Measurements from ENCODE around the gene AANAT. TPM values are rescaled to one million over a fixed set of nuclear protein-coding genes. Genes with fewer than 3 reads are reported as not detected.
A peak's percentile ranks its signal among the peaks of the same experiment; 100 is the strongest.

The AANAT gene
- total RNA-seq, 6 experiments from 2014 or later: not detected

DNA sequence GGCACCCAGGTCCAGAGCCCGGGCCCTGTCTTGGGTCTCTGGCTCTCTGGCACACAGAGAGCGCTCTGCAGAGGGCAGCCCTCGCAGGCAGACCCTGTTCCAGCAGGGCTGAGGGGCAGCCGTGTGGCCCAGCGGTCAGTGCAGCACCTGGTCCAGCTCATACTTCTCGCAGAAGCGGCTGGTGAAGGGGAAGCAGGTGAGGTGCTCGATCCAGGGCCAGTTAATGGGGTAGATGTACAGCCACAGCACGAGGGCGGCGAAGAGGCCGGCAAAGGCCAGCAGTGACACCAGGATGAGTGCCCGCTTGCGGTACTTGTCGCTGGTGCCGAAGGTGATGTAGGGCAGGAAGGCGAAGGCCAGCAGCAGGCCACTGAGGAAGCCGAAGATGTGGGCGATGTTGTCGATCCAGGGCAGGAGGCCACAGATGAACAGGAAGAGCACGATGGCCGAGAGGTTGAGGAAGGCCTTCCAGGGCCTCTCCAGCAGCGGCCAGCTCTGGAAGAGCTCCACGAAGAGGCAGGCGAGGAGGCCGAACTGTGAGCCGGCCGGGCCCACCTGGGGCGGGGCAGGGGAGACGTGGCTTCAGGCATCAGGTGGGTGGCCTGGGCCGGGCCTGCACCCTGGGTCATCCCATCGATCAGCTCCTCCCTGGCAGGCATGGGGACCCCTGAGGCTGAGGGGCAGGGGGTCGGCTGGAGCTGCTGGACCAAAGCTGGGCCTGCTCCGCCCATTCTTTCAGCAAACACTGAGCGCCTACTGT is 4.3 kb downstream of the AANAT start:
- no peak for TF ChIP-seq CTCF (IDR thresholded peaks at IDR 0.05)
- no peak for TF ChIP-seq POLR2A (IDR thresholded peaks at IDR 0.05)
- DNase-seq (peak in 1 of 3 donors; percentile 44), ATAC-seq (no peak)
- Histone ChIP-seq H3K4me1 (no peaks in the 10 kb centered on the region), H3K4me3 (no peak overlapping the region), H3K9me3 (no peaks in the 10 kb centered on the region), H3K27me3 (no peaks in the 10 kb centered on the region), H3K36me3 (no peaks in the 10 kb centered on the region), H3K27ac (no peak overlapping the region)
- 100% methylated on average over 1 of the region's 35 CpGs for WGBS (ENCODE audit: insufficient coverage, low coverage, low lambda C conversion rate, missing lambda C conversion rate)
- intact Hi-C loops (cut with DNase I): no loop called here

DNA sequence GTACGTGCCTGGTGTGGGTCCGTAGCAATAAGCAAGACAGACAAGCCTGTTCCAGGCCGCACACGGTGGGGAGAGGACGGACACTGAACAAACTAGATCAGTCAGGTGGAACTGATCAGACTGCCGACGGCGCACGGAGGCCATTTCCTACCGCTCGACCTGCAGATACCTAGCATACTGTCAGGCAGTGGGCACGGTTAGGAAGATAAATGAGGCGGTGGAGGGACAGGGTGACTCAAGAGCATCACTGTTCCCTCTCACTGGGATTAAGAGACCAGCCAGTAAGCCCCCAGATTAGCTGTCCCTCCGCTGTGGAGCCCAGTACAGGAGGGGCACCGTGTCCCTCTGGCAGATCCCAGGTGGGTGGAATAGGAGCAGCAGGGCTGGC is 4.8 kb downstream of the AANAT start:
- H3K27ac ChIP-seq: no peak overlapping the region
- no peaks in the 10 kb centered on the region for H3K36me3 ChIP-seq
- intact Hi-C loops (cut with DNase I): no loop called here
- H3K4me1 ChIP-seq: no peaks in the 10 kb centered on the region
- 92% methylated on average over 13 of the region's 15 CpGs for WGBS (ENCODE audit: insufficient coverage, low coverage, low lambda C conversion rate, missing lambda C conversion rate)
- H3K9me3 ChIP-seq: no peaks in the 10 kb centered on the region
- no peak for ATAC-seq
- no peaks in the 10 kb centered on the region for H3K27me3 ChIP-seq
- no peak for DNase-seq
- H3K4me3 ChIP-seq: no peak overlapping the region
- TF ChIP-seq POLR2A (IDR thresholded peaks at IDR 0.05) (no peak), CTCF (IDR thresholded peaks at IDR 0.05) (no peak)

- Histone ChIP-seq H3K4me3 (no peak overlapping the region), H3K36me3 (no peaks in the 10 kb centered on the region), H3K9me3 (no peaks in the 10 kb centered on the region), H3K4me1 (no peaks in the 10 kb centered on the region), H3K27ac (no peak overlapping the region), H3K27me3 (no peaks in the 10 kb centered on the region)
- no peak for TF ChIP-seq CTCF (IDR thresholded peaks at IDR 0.05)
- no peak for TF ChIP-seq POLR2A (IDR thresholded peaks at IDR 0.05)
- DNase-seq (no peak), ATAC-seq (no peak)
- no CpG with 5 or more reads among the region's 11 CpGs for WGBS (ENCODE audit: insufficient coverage, low coverage, low lambda C conversion rate, missing lambda C conversion rate)
- intact Hi-C loops (cut with DNase I): no loop called here
Observed at GRCh38 chr17:76472726-76473125, 5.3 kb downstream of the AANAT start.

DNA sequence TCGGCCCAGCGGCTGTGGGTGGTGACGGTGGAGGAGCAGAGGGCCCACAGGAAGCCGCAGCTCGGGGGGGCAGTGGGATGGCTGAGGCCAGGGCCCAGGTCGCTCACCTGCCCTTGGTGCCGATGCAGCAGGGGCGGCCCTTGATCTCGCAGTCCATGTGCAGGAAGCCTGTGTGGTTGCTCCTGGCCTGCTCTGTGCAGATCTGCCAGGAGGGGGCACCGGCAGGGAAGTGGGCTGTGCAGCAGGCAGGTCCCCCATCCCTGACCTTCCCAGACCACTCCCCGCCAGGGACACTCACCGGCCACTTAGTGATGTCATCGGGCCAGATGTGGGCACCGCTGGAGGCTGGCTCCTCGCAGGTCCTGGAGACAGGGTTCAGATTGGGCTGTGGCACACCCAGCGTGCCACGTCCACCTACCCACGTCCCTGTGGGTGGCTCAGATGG is 6.2 kb downstream of the AANAT start:
- DNase-seq (peak in 1 of 3 donors; percentile 51), ATAC-seq (peak in 2 of 4 donors; percentile 6 to 21)
- peak in 2 of 4 donors; percentile 12 to 16 for TF ChIP-seq CTCF (IDR thresholded peaks at IDR 0.05)
- no peak for TF ChIP-seq POLR2A (IDR thresholded peaks at IDR 0.05)
- no peaks in the 10 kb centered on the region for H3K4me1 ChIP-seq
- no peak overlapping the region for H3K27ac ChIP-seq
- H3K4me3 ChIP-seq: no peak overlapping the region
- no CpG with 5 or more reads among the region's 18 CpGs for WGBS (ENCODE audit: insufficient coverage, low coverage, low lambda C conversion rate, missing lambda C conversion rate)
- no peaks in the 10 kb centered on the region for H3K27me3 ChIP-seq
- intact Hi-C loops (cut with DNase I): no loop called here
- no peaks in the 10 kb centered on the region for H3K9me3 ChIP-seq
- no peaks in the 10 kb centered on the region for H3K36me3 ChIP-seq

Measured in right lobe of liver (tissue), 6 donors.